Mammary epithelial cell (primary cell): Measurements from ENCODE around the gene FGF7.

ENCODE experiments used
- EZH2 ChIP-seq: IDR thresholded peaks from 2 replicates; pipeline ENCODE4 v1.6.1; 2012; ENCODE audit warnings: low read length, inconsistent platforms, borderline replicate concordance
- TF ChIP-seq, protein P1 (sequence below), 2 donors: IDR thresholded peaks in 1 of 2; conservative IDR thresholded peaks in 1 of 2; 2 replicates each; pipeline ENCODE4 v1.5.1; 2011 to 2012; ENCODE audit warnings: inconsistent platforms in 2 of 2, low read length in 2 of 2, mild to moderate bottlenecking in 2 of 2, control low read depth in 1 of 2, low read depth in 1 of 2; ENCODE audit not compliant: insufficient read depth in 1 of 2; ENCODE audit errors: extremely low read depth in 1 of 2

GRCh38 chr15:49379996-49380395 is 43.0 kb upstream of the FGF7 start:
- TF ChIP-seq, protein P1, sequence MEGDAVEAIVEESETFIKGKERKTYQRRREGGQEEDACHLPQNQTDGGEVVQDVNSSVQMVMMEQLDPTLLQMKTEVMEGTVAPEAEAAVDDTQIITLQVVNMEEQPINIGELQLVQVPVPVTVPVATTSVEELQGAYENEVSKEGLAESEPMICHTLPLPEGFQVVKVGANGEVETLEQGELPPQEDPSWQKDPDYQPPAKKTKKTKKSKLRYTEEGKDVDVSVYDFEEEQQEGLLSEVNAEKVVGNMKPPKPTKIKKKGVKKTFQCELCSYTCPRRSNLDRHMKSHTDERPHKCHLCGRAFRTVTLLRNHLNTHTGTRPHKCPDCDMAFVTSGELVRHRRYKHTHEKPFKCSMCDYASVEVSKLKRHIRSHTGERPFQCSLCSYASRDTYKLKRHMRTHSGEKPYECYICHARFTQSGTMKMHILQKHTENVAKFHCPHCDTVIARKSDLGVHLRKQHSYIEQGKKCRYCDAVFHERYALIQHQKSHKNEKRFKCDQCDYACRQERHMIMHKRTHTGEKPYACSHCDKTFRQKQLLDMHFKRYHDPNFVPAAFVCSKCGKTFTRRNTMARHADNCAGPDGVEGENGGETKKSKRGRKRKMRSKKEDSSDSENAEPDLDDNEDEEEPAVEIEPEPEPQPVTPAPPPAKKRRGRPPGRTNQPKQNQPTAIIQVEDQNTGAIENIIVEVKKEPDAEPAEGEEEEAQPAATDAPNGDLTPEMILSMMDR (conservative IDR thresholded peaks at IDR 0.05 in 1 of 2, IDR thresholded peaks at IDR 0.05 in 1 of 2; ENCODE audit: extremely low read depth in 1 of 2, insufficient read depth in 1 of 2, low read depth in 1 of 2, low read length in 2 of 2) = no peak
- TF ChIP-seq EZH2 = no peak
